ENCODE measurements around the gene THUMPD1. TPM values are rescaled to one million over a fixed set of nuclear protein-coding genes. Genes with fewer than 3 reads are reported as not detected.
A peak's percentile ranks its signal among the peaks of the same experiment; 100 is the strongest.
"Not testable (repeated sequence)": the region's sequence is repeated elsewhere in the genome, so short reads cannot be mapped to it uniquely, and the experiment has no call there.

The THUMPD1 gene, protein sequence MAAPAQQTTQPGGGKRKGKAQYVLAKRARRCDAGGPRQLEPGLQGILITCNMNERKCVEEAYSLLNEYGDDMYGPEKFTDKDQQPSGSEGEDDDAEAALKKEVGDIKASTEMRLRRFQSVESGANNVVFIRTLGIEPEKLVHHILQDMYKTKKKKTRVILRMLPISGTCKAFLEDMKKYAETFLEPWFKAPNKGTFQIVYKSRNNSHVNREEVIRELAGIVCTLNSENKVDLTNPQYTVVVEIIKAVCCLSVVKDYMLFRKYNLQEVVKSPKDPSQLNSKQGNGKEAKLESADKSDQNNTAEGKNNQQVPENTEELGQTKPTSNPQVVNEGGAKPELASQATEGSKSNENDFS
- 28.9 TPM for polyA plus RNA-seq (ENCODE audit: insufficient read length)

DNA sequence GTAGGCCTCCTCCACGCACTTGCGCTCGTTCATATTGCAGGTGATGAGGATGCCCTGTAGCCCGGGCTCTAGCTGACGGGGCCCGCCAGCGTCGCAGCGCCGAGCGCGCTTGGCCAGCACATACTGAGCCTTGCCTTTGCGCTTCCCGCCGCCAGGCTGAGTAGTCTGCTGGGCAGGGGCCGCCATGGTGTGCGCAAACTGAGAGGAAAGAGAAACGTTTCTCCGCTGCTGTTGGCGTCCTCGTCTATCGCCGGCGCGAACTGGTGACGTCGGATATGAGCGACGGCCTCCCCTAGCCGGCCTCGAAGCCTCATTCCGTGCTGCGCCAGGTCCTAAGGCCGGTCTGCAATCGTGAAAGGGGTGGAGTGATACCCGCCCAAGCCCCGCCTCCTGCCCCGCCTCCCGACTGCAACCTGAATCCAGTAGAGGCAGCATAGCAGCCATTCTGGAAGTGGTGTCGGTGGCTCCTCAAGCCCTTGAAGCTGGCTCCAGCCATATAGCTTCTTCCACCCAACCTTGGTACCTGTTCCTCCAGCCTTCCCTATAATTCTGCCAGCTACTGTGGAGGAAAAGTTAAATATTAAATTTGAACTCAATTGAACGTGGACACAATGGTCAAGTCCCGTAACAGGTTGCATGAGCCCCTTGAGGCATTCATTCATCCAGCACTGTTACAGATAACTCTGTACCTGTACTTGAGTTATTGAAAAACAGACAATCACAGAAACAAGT lies at the start of gene THUMPD1:
Gene THUMPD1, minus strand, starts transcription at position 265 of the 732 bp plus-strand sequence. Its CDS starts 79 bp downstream, at position 186.
- peak; percentile 93 for DNase-seq

DNA sequence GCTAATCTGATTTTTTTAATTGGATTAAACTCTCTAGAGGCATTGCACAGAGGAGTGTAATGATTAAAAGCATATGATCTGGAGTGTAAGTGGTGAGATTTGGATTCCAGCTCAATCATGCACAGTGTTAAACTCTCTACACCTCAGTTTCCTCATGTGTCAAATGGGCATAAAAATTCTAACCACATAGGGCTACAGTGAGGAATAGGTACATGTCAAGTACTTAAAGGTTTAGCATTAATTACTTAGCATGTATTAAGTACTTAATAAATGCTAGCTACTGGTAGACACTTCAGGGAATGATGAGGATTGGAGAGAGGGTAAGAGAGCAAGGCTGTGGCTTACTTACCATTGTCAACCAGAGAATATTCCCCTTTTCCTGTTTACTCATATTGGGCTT lies 47.5 kb upstream of the THUMPD1 start:
- DNase-seq: no peak

DNA sequence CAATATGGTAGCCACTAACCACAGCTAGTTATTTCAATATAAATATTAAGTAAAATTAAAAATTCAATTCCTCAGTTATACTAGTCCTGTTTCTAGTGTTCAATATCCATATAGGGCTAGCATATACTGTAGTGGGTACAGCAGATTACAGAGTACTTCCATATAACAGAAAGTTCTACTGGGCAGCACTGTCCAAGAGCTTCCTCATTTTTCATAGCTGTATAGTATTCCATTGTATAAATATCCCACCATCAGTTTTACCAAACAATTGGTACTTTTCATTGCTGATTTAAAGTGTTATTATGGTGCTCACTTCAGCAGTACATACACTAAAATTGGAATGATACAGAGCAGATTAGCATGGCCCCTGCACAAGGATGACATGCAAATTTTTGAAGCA lies 42.6 kb upstream of the THUMPD1 start:
- no peak for DNase-seq

DNA sequence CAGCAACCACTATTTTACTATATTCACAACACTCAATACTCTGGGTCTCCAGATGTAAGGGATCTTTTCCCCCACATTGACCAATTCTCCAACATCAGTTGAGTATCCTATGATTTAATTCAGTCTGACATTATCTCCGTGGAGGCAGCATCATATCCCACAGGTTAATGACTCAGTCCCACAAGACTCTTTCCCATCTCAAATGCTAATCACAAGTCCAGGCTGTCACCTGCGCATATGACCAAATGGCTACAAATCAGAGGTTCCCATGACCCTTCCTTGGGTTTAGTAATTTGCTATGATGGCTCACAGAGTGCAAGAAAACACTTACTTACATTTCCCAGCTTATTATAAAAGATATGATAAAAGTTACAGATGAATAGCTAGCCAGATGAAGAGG lies 40.9 kb upstream of the THUMPD1 start:
- no peak for DNase-seq

DNA sequence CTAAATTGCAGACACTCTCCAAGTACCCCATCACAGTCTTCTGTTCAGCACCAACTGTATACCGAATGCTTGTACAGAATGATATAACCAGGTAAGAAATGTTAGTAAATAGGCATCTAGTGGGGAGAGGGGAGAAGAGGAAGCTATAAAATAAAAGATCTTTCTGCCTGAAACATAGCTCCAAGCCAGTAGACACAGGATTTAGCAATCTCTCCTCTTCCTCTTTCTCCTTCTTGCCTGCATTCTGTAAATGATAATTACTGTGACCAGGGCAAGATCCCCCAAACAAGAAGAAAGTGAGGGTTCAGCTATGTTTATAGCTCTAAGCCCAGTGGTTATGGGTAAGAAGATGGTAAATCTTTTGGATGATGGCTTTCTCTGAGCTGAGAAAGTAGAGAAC lies 40.1 kb upstream of the THUMPD1 start:
- DNase-seq: no peak

DNA sequence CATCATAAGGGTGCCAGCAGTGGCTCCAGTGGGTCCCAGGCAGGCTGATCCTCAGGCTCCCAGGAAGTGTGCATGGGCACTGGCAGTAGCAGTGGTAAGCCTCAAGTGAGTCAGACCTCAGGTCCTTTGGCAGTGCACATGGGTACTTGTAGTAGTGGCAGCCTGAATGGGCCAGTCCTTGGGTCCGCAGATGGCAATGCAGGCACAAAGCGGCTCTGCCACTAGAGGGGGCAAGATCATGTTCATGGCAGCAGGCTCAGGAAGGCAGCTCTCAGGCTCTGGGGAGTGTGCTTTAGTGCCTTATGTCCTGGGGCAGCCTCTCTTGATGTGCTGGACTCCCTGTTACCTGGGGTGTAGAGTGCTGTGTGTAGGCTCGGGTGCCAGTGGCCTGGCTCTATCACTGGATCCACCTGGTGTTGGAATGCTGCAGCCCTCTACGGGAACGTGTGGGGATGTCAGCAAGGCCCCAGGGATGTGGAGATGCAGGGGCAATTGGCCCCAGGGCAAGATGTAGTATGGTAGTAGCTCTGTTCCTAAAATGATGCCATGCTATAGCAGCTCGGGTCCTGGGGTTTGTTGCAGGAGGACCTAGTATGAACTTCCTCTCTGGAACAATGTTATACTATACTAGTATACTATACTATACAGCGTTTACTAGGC lies 33.2 kb upstream of the THUMPD1 start:
- no peak for DNase-seq

DNA sequence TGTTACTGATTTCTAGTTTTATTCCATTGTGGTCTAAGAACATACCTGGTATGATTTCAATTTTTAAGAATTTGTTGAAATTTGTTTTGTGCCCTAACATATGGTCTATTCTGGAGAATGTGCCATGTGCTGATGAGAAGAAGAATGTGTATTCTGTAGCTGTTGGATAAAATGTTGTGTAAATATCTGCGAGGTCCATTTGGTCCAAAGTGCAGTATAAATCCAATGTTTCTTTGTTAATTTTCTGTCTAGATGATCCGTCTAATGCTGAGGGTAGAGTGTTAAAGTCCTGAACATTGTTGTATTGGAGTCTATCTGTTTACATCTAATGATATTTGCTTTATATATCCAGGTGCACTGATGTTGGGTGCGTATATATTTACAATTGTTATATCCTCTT lies 32.1 kb upstream of the THUMPD1 start:
- DNase-seq: no peak

DNA sequence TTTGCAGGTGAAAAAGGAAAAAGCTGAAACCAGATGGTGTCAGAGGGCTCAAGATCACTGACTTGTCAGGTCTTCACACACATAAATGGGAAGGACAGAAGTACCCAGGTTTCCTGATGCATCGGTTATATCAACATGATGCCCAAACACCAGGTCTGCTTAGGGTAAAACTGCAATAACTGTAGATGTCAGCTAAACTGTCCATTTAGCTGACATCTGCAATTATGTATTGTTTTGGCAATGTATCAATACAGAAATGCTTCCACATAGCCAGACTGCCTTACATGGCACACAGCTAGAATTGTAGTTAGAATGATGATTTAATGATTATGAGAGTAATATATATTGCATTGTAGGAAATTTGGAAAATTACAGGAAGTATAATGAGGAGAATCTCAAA lies 27.2 kb upstream of the THUMPD1 start:
- no peak for DNase-seq

DNA sequence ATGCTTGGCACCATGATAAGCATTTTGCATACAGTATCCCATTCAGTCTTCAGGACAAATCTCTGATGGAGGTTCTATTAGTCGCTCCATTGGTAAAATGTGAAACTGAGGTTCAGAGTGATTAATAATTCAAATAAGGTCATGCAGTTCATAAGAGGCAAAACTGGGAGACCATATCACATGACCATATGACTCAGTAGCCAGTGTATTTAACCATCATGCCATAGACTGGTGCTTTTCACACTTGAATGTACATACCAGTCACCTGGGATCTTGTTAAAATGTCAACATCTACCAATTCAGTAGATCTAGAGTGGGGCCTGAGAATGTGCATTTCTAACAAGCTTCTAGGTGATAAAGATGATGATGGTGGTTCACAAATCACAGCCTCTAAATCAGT lies 26.5 kb upstream of the THUMPD1 start:
- DNase-seq: no peak

DNA sequence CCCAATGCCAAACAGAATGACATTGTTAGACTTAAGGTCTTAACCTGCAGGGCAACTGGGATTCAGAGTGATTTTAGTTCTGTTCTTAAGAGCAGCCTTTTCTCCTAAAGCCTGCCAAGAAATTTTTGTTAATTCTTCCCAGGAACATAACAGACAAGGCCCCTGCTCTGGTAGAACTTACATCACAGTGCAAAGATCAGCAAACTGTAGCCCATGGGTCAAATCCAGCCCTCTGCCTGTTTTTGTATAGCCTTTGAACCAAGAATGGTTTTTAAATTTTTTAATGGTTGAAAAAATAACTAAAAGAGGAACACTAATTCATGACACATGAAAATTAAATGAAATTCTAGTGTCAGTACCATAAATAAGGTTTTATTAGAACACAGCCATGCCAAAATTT lies 26.0 kb upstream of the THUMPD1 start:
- DNase-seq: no peak

DNA sequence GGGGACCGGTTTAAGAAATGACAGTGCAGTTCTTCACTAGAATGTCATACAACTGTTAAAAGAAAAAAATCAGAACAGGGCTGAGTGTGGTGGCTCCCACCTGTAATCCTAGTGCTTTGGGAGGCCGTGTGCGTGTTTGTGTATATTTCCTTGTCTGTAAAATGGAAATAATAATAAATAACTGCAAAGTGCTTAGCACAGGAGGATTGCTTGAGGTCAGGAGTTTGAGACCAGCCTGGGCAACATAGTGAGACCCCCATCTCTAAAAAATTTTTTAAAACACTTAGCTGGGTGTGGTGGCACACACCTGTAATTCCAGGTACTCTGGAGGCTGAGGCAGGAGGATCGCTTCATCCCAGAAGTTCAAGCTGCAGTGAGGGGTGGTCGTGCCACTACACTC lies 24.7 kb upstream of the THUMPD1 start:
- no peak for DNase-seq

DNA sequence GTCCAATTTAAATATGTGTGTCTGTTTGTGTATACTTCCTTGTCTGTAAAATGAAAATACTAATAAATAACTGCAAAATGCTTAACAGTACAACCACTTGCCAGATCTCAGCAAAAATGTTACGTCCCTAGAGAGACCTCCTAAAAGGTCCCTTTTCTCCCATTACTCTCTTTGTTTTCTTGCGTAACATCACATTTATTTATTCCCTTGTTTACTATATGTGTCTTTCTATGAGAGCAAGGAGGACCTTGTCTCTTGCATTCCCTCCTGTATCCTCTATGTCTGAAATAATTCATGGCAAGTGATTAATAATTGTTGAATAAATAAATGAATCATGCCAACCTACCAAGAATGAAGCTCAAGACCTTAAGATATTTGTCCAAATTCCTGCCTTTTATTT lies 24.1 kb upstream of the THUMPD1 start:
- DNase-seq: no peak

DNA sequence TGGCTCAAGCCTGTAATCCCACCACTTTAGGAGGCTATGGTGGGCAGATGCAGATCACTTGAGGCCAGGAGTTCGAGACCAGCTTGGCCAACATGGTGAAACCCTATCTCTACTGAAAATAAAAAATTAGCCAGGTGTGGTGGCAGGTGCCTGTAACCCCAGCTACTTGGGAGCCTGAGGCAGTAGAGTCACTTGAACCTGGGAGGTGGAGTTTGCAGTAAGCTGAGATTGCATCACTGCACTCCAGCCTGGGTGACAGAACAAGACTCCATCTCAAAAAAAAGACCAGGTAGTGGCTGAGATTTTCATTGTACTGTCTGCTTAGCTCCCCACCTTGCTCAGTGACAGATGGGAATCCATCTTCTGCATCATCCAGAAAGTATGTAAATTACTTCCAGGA lies 22.8 kb upstream of the THUMPD1 start:
- not testable (repeated sequence) for DNase-seq

DNA sequence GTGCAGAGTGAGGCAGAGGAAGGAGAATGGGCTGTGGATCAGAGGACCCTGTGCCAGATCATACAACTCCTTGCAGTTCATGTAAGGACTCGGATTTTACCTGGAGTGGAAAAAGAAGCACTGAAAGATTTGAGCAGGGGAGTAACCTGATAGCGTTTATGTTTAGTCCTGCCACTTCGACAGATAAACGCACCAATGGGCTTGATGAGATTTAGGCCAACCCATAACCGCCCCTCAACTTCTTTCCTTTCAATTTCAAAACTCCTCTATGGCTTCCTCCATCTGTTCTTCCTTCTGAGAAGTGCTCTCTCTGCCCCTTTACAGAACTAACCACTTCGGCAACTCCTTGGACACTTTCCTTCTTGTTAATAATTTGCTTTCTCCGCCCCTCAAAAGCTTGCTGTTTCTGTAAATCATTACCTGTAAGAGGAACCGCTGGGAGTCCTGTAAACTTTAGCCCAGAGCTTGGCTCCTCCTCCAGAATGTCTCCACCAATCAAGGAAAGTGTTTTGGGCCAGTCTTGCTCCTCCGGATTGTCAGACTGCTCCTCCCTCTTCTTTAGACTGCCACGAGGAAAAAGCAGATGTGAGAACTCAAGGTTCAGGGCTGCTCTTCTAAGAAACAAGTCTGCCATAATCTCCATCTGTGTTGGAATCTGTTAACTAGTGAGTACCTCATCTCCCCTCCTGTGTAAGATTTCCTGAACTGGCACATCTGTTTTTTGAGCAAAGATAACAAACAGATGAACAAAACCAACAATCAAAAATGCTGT lies 22.0 kb upstream of the THUMPD1 start, which contains the start of gene ACSM3:
Gene ACSM3, plus strand, starts transcription at position 554 of the 772 bp plus-strand sequence. CDS start 6,021 bp downstream, outside the sequence.
- DNase-seq: peak; percentile 70

DNA sequence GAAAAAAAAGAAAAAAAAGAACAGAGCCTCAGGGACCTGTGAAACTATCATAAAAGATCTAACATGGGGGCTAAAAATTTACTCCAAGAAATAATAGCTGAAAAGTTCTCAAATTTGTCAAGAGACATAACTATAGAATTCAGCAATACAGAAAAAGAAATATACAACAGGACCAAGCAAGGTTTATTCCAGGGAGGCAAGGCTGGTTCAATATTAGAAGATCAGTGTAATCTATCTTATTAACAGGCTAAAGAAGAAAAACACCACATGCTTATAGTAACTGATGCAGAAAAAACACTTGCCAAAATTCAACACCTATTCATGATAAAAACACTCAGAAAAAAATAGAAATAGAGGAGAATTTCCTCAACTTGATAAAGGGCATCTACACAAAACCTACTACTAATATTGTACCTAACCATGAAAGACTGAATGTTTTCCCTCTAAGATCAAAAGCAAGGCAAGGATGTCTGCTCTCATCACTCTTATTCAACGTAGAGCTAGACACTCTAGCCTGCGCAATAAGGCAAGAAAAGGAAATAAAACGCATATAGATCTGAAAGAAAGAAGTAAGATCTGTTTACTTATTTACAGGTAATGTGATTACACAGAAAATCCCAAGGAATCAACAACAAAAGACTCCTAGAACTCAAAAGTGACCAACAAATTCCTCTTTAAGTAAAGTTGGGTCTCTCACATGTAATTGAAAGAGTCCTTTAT lies 20.9 kb upstream of the THUMPD1 start:
- no peak for DNase-seq

DNA sequence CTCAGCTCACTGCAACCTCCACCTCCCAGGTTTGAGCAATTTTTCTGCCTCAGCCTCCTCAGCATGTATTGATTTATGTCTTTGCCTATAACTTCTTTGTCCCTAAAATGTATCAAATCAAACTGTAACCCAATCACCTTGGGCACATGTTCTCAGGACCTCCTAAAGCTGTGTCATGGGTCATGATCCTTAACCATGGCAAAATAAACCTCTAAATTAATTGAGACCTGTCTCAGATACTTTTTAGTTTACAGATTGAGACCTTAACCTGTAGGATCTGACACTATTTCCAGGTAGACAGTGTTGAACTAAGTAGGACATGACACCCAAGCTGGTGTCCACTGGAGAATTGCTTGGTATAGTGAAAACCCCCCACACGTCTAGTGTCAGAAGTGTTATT lies 19.6 kb upstream of the THUMPD1 start:
- no peak for DNase-seq

DNA sequence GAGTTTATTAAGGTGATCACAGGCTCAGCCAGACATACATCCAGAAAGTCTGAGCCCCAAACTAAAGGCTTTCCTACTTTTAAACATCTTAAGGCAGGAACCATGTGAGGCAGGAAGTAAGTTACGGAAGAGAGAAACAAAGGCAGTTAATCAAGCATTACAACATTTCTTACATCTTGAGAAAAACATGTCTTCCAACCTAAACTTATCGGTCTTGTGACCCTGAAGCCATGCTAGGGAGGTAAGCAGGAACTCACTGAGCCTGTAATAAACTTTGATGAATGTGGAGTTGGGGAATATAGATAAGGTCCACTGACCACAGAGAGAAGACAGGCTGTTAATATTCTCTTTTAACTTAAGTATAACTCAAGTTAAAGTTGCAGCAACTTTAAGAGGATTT lies 18.7 kb upstream of the THUMPD1 start:
- DNase-seq: no peak

DNA sequence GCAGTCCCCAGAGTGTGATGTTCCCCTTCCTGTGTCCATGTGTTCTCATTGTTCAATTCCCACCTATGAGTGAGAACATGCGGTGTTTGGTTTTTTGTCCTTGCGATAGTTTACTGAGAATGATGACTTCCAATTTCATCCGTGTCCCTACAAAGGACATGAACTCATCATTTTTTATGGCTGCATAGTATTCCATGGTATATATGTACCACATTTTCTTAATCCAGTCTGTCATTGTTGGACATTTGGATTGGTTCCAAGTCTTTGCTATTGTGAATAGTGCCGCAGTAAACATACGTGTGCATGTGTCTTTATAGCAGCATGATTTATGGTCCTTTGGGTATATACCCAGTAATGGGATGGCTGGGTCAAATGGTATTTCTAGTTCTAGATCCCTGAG lies 14.2 kb upstream of the THUMPD1 start:
- not testable (repeated sequence) for DNase-seq

DNA sequence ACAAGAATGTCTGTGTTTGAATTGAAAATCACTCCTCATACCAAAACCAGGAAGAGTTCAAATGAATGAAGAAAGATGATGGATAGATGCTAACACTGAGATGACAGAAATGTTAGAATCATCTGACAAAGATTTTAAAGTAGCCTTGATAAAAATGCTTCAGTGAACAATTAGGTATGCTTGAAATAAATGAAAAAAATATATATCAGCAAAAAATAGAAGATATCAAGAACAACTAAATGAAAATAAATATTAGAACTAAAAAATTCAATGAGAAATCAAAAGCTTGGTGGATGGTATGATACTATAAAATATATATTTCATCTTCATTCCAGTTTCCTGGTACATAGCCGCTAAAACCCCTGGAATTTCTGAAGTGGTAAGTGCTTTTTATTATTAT lies 13.6 kb upstream of the THUMPD1 start:
- no peak for DNase-seq

DNA sequence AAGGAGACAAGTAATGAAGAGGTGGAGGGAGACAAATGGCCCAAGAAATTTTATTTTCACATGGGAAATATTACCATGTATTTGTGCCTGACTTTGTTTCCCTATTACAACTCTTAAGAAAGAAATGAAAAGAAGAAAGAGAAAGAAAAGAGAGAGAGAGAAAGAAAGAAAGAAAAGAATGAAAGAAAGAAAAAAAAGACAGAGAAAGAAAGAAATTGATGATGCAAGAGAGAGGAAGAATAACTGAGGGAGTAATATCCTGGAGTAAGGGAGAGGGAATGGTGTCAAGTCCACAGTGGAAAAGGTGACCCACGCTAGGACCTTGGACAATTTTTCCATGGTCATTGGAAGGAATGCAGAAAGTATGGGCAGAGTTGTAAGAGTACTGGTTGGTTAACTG lies 12.1 kb upstream of the THUMPD1 start:
- DNase-seq: no peak

DNA sequence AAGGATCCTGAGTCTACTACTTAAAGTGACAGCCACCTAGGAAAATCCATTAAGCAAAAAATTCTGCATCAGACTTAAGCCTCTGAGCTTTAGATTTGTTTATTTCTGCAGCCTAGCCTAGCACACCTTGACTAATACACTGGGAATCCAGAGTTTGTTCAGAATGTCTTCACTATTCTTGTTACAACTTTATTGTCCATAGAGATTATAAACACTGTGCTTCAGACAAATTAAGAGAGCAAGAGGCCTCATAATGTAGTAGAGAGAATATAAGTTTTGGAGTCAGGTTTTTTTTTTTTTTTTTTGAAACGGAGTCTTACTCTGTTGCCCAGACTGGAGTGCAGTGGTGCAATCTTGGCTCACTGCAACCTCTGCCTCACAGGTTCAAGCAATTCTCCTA lies 8.9 kb upstream of the THUMPD1 start:
- no peak for DNase-seq

DNA sequence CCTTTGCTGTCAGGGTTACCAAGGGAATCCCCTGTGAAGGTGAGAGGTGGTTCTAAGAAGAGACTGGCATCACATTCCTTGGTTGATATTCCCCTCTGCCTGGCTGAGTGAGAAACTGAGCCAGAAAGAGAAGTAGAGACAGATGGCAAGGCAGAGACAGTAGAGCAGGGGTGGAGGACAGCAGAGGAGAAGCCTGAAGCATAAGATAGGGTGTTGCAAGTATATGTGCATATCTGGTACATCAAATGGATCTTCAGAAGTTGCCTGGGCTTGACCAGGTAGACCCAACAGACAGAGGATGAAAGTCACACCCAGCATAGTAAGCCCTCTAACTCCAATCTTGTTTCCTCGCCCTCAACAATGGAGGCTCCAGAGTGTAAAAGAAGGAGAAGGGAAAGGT lies 7.9 kb upstream of the THUMPD1 start:
- DNase-seq: no peak

Data from hindlimb muscle (tissue), 1 donor.